Measurements from ENCODE around the gene EIF2D. TPM values are rescaled to one million over a fixed set of nuclear protein-coding genes. Genes with fewer than 3 reads are reported as not detected.

Gene EIF2D
- total and polyA plus RNA-seq, 2 of the 13 experiments (the other 11 are each of a cell fraction or from before 2014, with no cell fraction given), result 45.1 to 64.9 TPM

DNA sequence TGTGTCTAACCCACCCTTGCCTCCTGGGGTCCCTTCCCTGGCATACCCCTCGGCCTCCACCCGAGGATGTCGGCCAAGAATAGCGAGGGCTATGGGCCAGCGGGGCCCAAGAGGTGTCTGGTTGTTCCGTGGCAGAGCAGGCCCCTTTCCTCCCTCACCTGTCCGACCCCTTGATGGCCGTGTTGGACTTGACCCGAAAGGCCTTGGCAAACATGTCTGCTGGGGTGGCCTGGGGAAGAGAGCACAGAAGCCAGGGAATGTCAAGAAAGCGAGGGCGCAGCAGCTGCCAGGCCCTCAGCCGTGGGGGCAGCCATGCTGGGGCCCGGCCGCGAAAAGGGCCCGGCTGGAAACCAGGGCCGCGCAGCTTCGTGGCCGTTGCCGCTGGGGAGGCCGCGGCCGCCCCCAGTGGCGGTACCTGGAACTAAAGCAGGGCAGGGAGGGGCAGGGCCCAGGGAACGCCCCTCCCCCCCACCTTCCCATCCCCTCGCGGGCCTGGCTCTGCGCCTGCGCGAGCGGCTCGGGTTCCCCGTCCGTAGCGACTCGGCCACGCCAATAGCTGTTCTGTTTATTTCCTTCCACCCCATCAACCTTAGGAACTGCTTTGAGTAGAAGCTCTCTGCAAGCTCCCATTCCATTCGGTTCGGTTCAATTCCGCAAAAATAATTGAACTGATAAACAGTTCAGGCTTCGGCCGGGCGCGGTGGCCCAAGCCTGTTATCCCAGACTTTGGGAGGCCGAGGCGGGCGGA lies at the start of gene EIF2D (continued):
- TF ChIP-seq HMGXB3 (CRISPR knock-in tag; IDR thresholded peaks at IDR 0.05; ENCODE audit: borderline replicate concordance) (peak; percentile 89), ARNT2 (CRISPR knock-in tag; IDR thresholded peaks at IDR 0.05; ENCODE audit: low read depth) (peak; percentile 94), NR2F1 (CRISPR knock-in tag; IDR thresholded peaks at IDR 0.05) (0 out of 4 replicates have a peak, but pooled peaks have one; percentile 39 to 41), BCL6 (CRISPR knock-in tag; IDR thresholded peaks at IDR 0.05) (peak; percentile 71), ZNF160 (CRISPR knock-in tag; IDR thresholded peaks at IDR 0.05) (peak; percentile 84; the same call in 1 of the 2 replicates), PHF5A (CRISPR knock-in tag; IDR thresholded peaks at IDR 0.05; ENCODE audit: low read depth, unreplicated experiment) (peak; percentile 83), ZNF24 (IDR thresholded peaks at IDR 0.05) (peak; percentile 78), ZNF75D (CRISPR knock-in tag; IDR thresholded peaks at IDR 0.05; ENCODE audit: borderline replicate concordance) (no peak), ZNF562 (CRISPR knock-in tag; IDR thresholded peaks at IDR 0.05; ENCODE audit: borderline replicate concordance) (no peak), ARID4A (CRISPR knock-in tag; IDR thresholded peaks at IDR 0.05; ENCODE audit: borderline replicate concordance) (peak; percentile 95), XRCC5 (optimal IDR thresholded peaks at IDR 0.05; ENCODE audit: low read length) (peak; percentile 99), HNRNPLL (IDR thresholded peaks at IDR 0.05; ENCODE audit: low read depth, low read length, poor library complexity, severe bottlenecking) (peak; percentile 77), KLF9 (CRISPR knock-in tag; IDR thresholded peaks at IDR 0.05; ENCODE audit: low read depth) (peak; percentile 96), ZNF703 (CRISPR knock-in tag; IDR thresholded peaks at IDR 0.05; ENCODE audit: borderline replicate concordance) (no peak; the same call in 1 of the 2 replicates), AFF4 (CRISPR knock-in tag; IDR thresholded peaks at IDR 0.05) (0 out of 2 replicates have a peak, but pooled peaks have one; percentile 58), NFIB (CRISPR knock-in tag; IDR thresholded peaks at IDR 0.05; ENCODE audit: borderline replicate concordance) (no peak)
